Mucosa of descending colon (tissue), 3 donors: ENCODE results near the gene DES. TPM values are rescaled to one million over a fixed set of nuclear protein-coding genes. Genes with fewer than 3 reads are reported as not detected.

Experiments used
- ATAC-seq: fragments of 200-7000 bp; cut with Tn5 transposase; one replicate; pipeline ENCODE4 v1.9.1; 2020; ENCODE audit warnings: mild to moderate bottlenecking, moderate library complexity
- DNase-seq, 3 donors: peaks; one replicate each; pipeline ENCODE4 v3.0.0-alpha.2; 2020
- H3K36me3 ChIP-seq: fragments of 200-600 bp; one replicate; pipeline ENCODE4 v1.8.0; 2021; ENCODE audit warnings: low read depth, mild to moderate bottlenecking
- H3K4me1 ChIP-seq: fragments of 200-600 bp; one replicate; pipeline ENCODE4 v1.8.0; 2021; ENCODE audit warnings: low read depth, mild to moderate bottlenecking
- H3K4me3 ChIP-seq: fragments of 200-600 bp; one replicate; pipeline ENCODE4 v1.8.0; 2021; ENCODE audit warnings: mild to moderate bottlenecking
- H3K9me3 ChIP-seq: fragments of 200-600 bp; one replicate; pipeline ENCODE4 v1.8.0; 2021; ENCODE audit warnings: mild to moderate bottlenecking
- CTCF ChIP-seq: fragments of 200-600 bp; IDR thresholded peaks from one replicate; pipeline ENCODE4 v1.8.0; 2022; ENCODE audit warnings: antibody characterized with exemption, mild to moderate bottlenecking
- intact Hi-C, 2 donors: fragments of 100-400 bp; cut with DNase I in 1 of 2; cut with micrococcal nuclease in 1 of 2; formaldehyde crosslinking; loops; one replicate each; pipeline versions ENCODE4 v1.11.0 to v1.11.1; 2022; cut with DNase I, micrococcal nuclease
- total RNA-seq, 3 donors: library from RNA; stranded (reverse); fragmentation: NEBNext Ultra II Directional in 2 of 3; extraction: Animal tissue kit (Norgen Biotek cat#: 25700) in 2 of 3; gene quantifications; one replicate each; pipeline versions ENCODE4 v1.2.1 to v1.2.4, GENCODE V29; 2021 to 2023
- donor health status: DM: no; HTN: no; CAD: no; lungs with moderate emphysema.
- donor health status: DM: no; HTN: no; CAD: no.
- donor health status: DM: no; HTN: yes; CAD: no.

The DES gene
- total RNA-seq, 3 donors from 2014 or later = 65.4 to 4,715 (median 359) TPM

GRCh38 chr2:219443016-219443696, 25.0 kb downstream of the DES start:
- ATAC-seq (no peak), DNase-seq (no peak)
- Histone ChIP-seq H3K36me3 (no peaks in the 10 kb centered on the region), H3K4me1 (peaks cover 7% of the 10 kb centered on the region), H3K4me3 (no peak overlapping the region), H3K9me3 (no peaks in the 10 kb centered on the region)
- no peak for TF ChIP-seq CTCF
- intact Hi-C loops = no loop called here

GRCh38 chr2:219443697-219444023, 25.5 kb downstream of the DES start:
- no peak for TF ChIP-seq CTCF
- Histone ChIP-seq H3K36me3 (no peaks in the 10 kb centered on the region), H3K4me1 (peaks cover 7% of the 10 kb centered on the region), H3K4me3 (no peak overlapping the region), H3K9me3 (no peaks in the 10 kb centered on the region)
- ATAC-seq = no peak
- no peak for DNase-seq
- intact Hi-C loops = no loop called here

- peaks cover 7% of the 10 kb centered on the region for H3K4me1 ChIP-seq
- H3K9me3 ChIP-seq = no peaks in the 10 kb centered on the region
- intact Hi-C loops = no loop called here
- ATAC-seq (no peak), DNase-seq (no peak)
- TF ChIP-seq CTCF = no peak
- H3K4me3 ChIP-seq = no peak overlapping the region
- no peaks in the 10 kb centered on the region for H3K36me3 ChIP-seq
Measured at GRCh38 chr2:219444566-219445091, 26.5 kb downstream of the DES start.

GRCh38 chr2:219445220-219445640, 27.1 kb downstream of the DES start:
- H3K4me1 ChIP-seq = peaks cover 7% of the 10 kb centered on the region
- no peaks in the 10 kb centered on the region for H3K36me3 ChIP-seq
- H3K4me3 ChIP-seq = no peak overlapping the region
- intact Hi-C loops = no loop called here
- no peaks in the 10 kb centered on the region for H3K9me3 ChIP-seq
- no peak for TF ChIP-seq CTCF
- ATAC-seq (no peak), DNase-seq (no peak)

GRCh38 chr2:219446101-219446504, 27.9 kb downstream of the DES start:
- peaks cover 7% of the 10 kb centered on the region for H3K4me1 ChIP-seq
- H3K4me3 ChIP-seq = no peak overlapping the region
- no peak for TF ChIP-seq CTCF
- no peak for DNase-seq
- no peaks in the 10 kb centered on the region for H3K36me3 ChIP-seq
- ATAC-seq = no peak
- no peaks in the 10 kb centered on the region for H3K9me3 ChIP-seq
- intact Hi-C loops = no loop called here
